Smooth muscle cell of the brain vasculature (primary cell): ENCODE results near the gene CENPB.
A peak's percentile ranks its signal among the peaks of the same experiment; 100 is the strongest.
"Not testable (repeated sequence)": the region's sequence is repeated elsewhere in the genome, so short reads cannot be mapped to it uniquely, and the experiment has no call there.

Experiments
- DNase-seq: peaks from one replicate; pipeline ENCODE4 v3.0.0-alpha.2; 2012; ENCODE audit warnings: low read depth, low spot score

The CENPB gene

GRCh38 chr20:3811467-3812258, 25.1 kb upstream of the CENPB start:
- DNase-seq: peak; percentile 98

- no peak for DNase-seq
Measured at GRCh38 chr20:3808544-3808943, 22.0 kb upstream of the CENPB start.

GRCh38 chr20:3804781-3805180, 18.2 kb upstream of the CENPB start:
- no peak for DNase-seq

GRCh38 chr20:3804254-3804751, 17.8 kb upstream of the CENPB start:
- no peak for DNase-seq

- DNase-seq: no peak
Measured at GRCh38 chr20:3803854-3804253, 17.3 kb upstream of the CENPB start.

GRCh38 chr20:3803289-3803688, 16.7 kb upstream of the CENPB start:
- DNase-seq: no peak

- no peak for DNase-seq
Measured at GRCh38 chr20:3802524-3803239, 16.1 kb upstream of the CENPB start.

GRCh38 chr20:3801846-3802245, 15.3 kb upstream of the CENPB start:
- DNase-seq: no peak

- DNase-seq: no peak
Measured at GRCh38 chr20:3801299-3801698, 14.8 kb upstream of the CENPB start.

GRCh38 chr20:3800878-3801260, 14.3 kb upstream of the CENPB start:
- DNase-seq: no peak

GRCh38 chr20:3800256-3800877, 13.8 kb upstream of the CENPB start:
- no peak for DNase-seq

GRCh38 chr20:3798908-3799248, 12.3 kb upstream of the CENPB start:
- no peak for DNase-seq

GRCh38 chr20:3798373-3798768, 11.8 kb upstream of the CENPB start:
- no peak for DNase-seq

- no peak for DNase-seq
Measured at GRCh38 chr20:3797592-3798372, 11.2 kb upstream of the CENPB start.

- DNase-seq: no peak
Measured at GRCh38 chr20:3797226-3797545, 10.6 kb upstream of the CENPB start.

- no peak for DNase-seq
Measured at GRCh38 chr20:3796477-3797225, 10.1 kb upstream of the CENPB start.

GRCh38 chr20:3795511-3796468, 9.2 kb upstream of the CENPB start, which contains the start of gene CDC25B:
Gene CDC25B, plus strand, starts transcription at chr20:3796310. Its CDS starts 222 bp downstream, at chr20:3796532.
- DNase-seq: no peak

GRCh38 chr20:3794701-3795420, 8.3 kb upstream of the CENPB start:
- no peak for DNase-seq

GRCh38 chr20:3794168-3794567, 7.6 kb upstream of the CENPB start:
- not testable (repeated sequence) for DNase-seq
